Measurements from ENCODE around the gene GRIN2C.
"Not testable (repeated sequence)": the region's sequence is repeated elsewhere in the genome, so short reads cannot be mapped to it uniquely, and the experiment has no call there.

GRIN2C gene

DNA sequence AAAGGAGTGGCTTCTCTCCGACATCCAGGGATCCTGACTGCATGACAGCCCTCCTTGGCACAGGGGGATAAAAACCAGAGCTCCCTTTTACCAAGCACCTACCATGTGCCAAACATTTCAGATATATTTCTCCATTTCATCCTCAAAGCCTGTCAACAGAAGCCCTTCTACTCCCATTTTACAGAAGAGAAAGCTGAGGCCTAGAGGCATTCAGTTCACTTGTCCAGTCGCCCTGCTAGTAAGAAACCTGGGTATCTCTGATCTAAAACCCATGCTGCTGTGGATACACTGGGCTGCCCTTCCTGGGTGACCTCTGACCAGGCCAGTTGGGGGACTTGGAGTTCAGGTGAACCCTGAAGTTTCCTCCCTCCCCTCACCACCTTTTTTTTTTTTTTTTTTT lies 19.0 kb upstream of the GRIN2C start:
- no peak for DNase-seq

GRCh38 chr17:74877592-74878548 lies 18.2 kb upstream of the GRIN2C start:
- no peak for DNase-seq

DNA sequence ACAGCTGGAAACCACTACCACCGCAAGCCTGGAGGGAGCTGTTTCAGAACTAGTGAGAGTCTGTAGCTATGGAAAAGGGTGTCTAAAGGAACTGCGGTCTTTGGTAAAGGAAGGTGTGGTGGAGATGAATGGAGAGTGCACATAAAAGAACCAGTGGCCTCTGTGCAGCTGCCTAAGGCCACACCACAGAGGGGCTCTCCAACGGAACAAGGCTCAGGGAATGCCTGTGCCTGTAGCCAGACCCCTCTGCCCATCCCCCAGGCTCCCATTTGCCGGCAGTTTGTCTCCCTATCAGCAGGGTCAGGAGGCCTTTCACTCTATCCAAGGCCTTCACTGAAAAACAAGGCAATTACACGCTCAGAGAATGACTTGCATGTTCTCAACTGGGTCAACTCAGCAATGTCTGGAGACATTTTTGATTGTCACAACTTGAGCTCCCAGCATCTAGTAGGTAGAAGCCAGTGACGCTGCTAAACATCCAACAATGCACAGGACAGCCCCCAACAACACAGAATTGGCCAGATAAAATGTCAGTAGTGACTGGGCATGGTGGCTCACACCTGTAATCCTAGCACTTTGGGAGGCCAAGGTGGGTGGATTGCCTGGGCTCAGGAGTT lies 16.4 kb upstream of the GRIN2C start:
- DNase-seq: no peak

DNA sequence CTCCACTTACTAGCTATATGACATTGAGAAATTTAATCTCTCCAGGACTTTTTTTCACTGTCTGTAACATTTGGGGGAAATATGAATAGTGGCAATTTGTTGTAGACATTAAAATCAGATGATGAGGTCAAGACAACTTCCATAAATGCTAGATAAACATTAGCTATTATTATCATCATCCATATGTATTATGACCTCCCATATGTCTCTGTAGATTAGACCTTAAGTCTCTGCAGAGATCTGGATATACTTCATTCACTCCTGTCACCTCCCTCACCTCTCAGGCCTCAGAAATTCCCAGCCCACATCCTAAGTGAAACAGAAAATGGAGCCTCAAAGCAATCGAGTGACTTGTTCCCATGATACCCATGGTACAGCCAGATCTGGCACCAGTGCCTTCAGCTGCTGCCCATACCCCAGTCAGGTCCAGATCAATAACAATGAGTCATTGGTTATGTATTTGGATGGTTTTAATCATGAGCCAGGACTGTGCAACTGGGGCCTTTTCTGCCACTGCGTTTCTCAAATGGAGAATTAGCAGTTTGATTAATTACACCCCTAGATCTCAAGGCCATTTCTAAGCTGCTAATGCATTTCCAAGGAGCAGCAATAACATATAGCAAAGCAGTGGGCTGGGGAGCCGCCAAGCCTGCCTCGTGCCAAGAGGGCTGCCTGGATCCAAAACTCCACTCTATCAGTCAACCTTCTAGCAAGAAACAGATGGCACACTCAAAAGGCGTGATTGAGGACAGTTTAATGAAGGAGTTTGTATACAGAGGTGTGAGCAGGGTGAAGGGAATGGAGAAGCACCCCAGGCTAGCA lies 15.7 kb upstream of the GRIN2C start:
- no peak for DNase-seq

GRCh38 chr17:74874615-74875037 lies 14.9 kb upstream of the GRIN2C start:
- DNase-seq: no peak

DNA sequence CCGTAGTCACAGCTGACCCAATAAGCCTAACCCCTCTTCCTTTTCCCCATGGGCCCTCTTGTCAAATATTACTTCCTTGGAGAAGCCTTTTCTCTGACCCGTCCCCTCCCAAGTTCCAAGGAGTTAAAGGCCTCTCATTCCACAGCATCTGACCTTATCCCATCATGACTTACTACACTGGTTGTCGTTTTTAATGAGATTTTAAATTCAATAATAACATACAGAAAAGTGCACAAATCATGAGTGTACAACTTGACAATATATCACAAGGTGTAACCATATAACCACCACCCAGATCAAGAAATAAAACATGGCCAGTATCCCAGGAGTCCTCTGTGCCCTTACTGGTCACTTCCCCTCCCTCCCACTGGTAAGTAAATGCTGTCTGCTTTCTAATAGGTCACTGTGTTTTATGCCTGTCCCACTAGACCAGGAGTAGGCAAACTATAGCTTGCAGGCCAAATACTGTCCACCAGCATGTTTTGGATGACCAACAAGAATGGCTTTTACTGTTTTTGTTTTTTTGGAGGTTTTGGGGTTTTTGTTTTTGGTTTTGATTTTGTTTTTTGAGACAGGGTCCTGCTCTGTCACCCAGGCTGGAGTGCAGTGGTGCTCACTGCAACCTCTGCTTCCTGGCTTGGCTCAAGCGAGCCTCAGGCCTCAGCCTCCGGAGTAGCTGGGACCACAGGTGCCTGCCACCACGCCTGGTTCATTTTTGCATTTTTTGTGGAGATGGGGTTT lies 14.4 kb upstream of the GRIN2C start:
- no peak for DNase-seq

- DNase-seq: peak; percentile 100
Observed at GRCh38 chr17:74873037-74873873, 13.6 kb upstream of the GRIN2C start.

DNA sequence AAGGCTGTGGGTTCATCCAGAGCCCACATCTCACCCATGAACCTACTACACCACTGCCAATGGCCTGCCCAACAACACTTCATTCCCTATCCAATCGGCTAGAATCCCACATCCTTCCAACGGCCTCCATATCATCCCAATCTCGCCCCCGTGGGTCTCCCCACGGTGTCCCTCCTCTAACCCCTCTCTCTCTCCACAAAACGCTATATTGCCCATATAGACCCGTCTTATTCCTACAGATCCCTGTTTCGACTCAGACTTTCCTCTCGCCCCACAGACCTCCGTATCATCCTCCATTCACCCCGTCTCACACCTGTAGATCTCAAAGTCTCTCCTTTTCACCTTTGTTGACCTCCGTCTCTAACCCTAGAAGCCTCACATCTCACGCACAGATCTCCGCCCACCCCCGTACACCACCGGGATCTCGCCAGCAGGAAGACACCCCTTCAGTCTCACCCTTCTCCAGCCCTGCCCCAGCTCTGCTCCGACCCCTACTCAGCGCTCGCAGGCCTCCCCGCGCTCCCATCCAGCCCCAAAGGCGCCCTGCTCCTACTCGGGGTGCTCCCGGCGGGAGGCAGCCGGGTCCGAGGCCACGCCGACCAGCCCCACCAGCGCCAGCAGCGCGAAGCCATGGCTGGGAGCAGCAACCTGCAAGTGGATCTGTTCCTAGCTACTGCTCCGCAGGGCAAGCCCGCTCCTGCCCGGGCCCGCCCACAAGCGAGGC lies 12.8 kb upstream of the GRIN2C start, which contains the start of gene FDXR:
Gene FDXR, minus strand, starts transcription at position 682 of the 724 bp plus-strand sequence. Its CDS starts 50 bp downstream, at position 632.
- DNase-seq: no peak

DNA sequence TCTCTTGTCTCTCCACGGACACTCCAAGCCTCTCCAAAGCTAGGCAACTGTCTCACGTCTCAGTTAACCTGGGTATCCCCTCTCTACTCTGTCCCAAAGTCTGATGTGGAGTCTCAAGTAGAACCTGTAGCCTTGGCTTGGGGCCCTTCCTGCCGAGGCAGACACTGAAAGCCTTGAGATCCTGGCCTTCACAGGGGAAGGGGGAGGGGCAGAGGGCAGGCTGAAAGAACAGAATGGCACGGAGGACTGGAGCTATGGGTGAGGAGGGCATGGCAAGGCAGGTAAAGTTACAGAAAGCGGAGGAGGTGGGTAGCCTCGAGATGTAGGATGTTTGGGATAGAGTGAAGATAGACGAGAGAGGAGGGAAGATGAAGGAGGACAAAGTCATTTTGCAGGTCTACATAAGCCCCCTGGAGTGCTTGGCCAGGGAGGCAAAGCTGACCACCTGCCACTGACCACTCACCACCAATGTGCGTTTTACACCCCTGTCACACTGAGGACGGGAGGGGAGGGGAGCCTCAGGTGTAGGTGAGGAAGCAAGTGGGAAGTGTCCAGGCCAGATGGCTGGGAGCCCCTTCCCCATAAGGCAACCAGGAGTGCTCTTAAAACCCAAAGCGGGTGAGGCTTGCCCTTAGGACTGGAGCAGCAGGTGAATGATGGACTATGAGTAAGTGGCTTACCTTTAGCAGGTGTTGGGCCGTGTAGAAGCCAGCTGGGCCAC lies 11.8 kb upstream of the GRIN2C start:
- no peak for DNase-seq

GRCh38 chr17:74870512-74870911 lies 10.8 kb upstream of the GRIN2C start:
- DNase-seq: no peak

GRCh38 chr17:74870028-74870427 lies 10.3 kb upstream of the GRIN2C start:
- not testable (repeated sequence) for DNase-seq

- no peak for DNase-seq
Observed at GRCh38 chr17:74868908-74869255, 9.2 kb upstream of the GRIN2C start.

- no peak for DNase-seq
Observed at GRCh38 chr17:74868251-74868907, 8.7 kb upstream of the GRIN2C start.

- no peak for DNase-seq
Observed at GRCh38 chr17:74866198-74866835, 6.6 kb upstream of the GRIN2C start.

DNA sequence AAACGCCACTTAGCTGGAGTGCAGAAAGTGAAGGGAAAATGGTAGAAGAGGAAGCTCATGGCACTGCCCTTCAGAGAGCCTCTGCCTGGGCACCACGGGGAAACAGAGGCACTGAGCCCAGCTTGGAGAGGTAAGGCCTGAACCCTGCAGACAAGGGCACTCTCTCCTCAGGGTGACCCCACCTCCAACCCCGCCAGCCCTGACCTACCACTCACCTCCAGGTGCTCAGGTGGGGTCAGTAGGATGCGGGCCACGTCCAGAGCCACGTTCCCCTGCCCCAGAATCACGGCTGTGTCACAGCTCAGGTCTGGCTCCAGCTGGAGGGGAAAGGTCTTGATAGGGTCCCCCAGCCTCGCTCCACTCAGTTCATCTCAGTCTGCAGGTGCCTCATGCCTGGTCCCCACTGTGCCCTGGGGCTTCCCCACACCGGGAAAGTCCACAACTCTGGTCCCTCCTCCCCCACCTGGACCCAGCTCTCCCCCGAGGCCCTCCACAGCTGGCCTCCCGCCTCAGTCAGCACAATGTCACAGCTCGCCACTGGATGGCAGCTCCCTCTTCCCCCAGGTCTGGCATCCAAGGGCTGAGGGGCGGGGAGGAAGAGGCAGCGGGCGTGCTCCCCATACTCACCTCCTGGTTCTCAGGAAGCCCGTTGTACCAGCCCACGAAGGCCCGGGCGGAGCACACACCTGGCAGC lies 6.0 kb upstream of the GRIN2C start:
- no peak for DNase-seq

- peak; percentile 87 for DNase-seq
Observed at GRCh38 chr17:74864866-74865395, 5.2 kb upstream of the GRIN2C start.

DNA sequence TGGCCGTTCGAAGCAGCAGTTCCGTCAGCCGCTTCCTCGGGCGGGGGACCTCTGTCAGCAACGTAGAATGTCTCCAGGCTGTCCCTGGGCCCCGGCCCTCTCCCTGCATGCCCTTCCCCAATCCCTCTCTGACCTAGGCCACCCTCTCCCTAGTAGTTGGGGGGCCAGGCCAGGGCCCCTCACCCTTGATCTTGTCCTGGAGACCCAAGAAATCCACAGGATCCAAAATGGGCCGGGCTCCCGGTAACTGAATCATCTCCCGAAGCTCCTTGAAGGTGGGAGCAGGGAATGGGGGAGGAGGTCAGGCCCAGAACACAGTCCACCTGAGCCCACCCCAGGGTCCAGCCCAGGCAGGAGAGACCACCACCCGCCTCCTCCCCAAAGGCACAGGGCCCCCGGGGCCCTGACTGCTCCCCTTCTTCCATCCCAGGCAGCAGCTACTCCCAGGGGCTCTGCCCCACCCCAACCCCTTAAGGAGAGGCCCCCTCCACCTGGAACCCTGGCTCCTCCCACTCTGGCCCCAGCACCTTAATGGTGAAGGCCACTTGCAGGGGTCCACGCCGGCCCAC lies 4.7 kb upstream of the GRIN2C start:
- DNase-seq: no peak

Data from stimulated activated CD8-positive, alpha-beta memory T cell treated with anti-CD3 and anti-CD28 coated beads, Interleukin-4, amount 100 ng/mL, for 48 hours (primary cell).